Progenitor cell of endocrine pancreas (in vitro differentiated cells): ENCODE data around the gene THAP3. TPM values are rescaled to one million over a fixed set of nuclear protein-coding genes. Genes with fewer than 3 reads are reported as not detected.

Source experiments
- DNase-seq: peaks from one replicate; pipeline ENCODE4 v3.0.0; 2021; ENCODE audit warnings: low spot score; ENCODE audit not compliant: unreplicated experiment
- H3K27ac Mint-ChIP-seq: 2 replicates; pipeline ENCODE4 v1.8.0; 2021; ENCODE audit warnings: mild to moderate bottlenecking, moderate library complexity, mixed read lengths
- H3K27me3 Mint-ChIP-seq: 2 replicates; pipeline ENCODE4 v1.8.0; 2021; ENCODE audit warnings: mixed read lengths
- H3K36me3 Mint-ChIP-seq: 2 replicates; pipeline ENCODE4 v1.8.0; 2022; ENCODE audit warnings: mixed read lengths; ENCODE audit not compliant: insufficient read depth
- H3K4me1 Mint-ChIP-seq: 2 replicates; pipeline ENCODE4 v1.8.0; 2021; ENCODE audit warnings: low read depth, mixed read lengths
- H3K4me3 Mint-ChIP-seq: 2 replicates; pipeline ENCODE4 v1.8.0; 2021; ENCODE audit warnings: low read depth, mild to moderate bottlenecking, moderate library complexity, mixed read lengths
- H3K9me3 Mint-ChIP-seq: 2 replicates; pipeline ENCODE4 v1.8.0; 2021; ENCODE audit warnings: low read depth, mixed read lengths
- CTCF ChIP-seq: fragments of 200-600 bp; sonication (generic); IDR thresholded peaks from one replicate; pipeline ENCODE4 v1.5.0; 2021; ENCODE audit warnings: antibody characterized with exemption, mild to moderate bottlenecking; ENCODE audit not compliant: unreplicated experiment
- total RNA-seq: library from RNA; stranded (reverse); gene quantifications from 2 replicates; pipeline ENCODE4 v1.2.1, GENCODE V29; 2021

THAP3 gene
- total RNA-seq, 1 donor from 2014 or later, result 22.9 TPM

- no peak overlapping the region for H3K27ac Mint-ChIP-seq
- H3K36me3 Mint-ChIP-seq, result peaks cover 10% of the 10 kb centered on the region
- H3K27me3 Mint-ChIP-seq, result no peaks in the 10 kb centered on the region
- DNase-seq, result no peak
- no peak overlapping the region for H3K4me3 Mint-ChIP-seq
- no peaks in the 10 kb centered on the region for H3K4me1 Mint-ChIP-seq
- H3K9me3 Mint-ChIP-seq, result no peaks in the 10 kb centered on the region
- no peak for TF ChIP-seq CTCF
Observed at GRCh38 chr1:6592441-6592840, 32.2 kb upstream of the THAP3 start.

- Mint-ChIP-seq H3K27me3 (no peaks in the 10 kb centered on the region), H3K27ac (no peak overlapping the region), H3K9me3 (no peaks in the 10 kb centered on the region), H3K4me3 (no peak overlapping the region), H3K36me3 (peaks cover 10% of the 10 kb centered on the region), H3K4me1 (no peaks in the 10 kb centered on the region)
- no peak for DNase-seq
- TF ChIP-seq CTCF, result no peak
Observed at GRCh38 chr1:6592865-6593593, 31.6 kb upstream of the THAP3 start.

GRCh38 chr1:6593810-6594209, 30.9 kb upstream of the THAP3 start:
- no peaks in the 10 kb centered on the region for H3K27me3 Mint-ChIP-seq

GRCh38 chr1:6594977-6595740, 29.5 kb upstream of the THAP3 start:
- no peak for DNase-seq
- TF ChIP-seq CTCF, result no peak
- no peak overlapping the region for H3K4me3 Mint-ChIP-seq
- H3K9me3 Mint-ChIP-seq, result no peaks in the 10 kb centered on the region
- peaks cover 10% of the 10 kb centered on the region for H3K36me3 Mint-ChIP-seq
- H3K4me1 Mint-ChIP-seq, result peaks cover 2% of the 10 kb centered on the region
- no peaks in the 10 kb centered on the region for H3K27me3 Mint-ChIP-seq
- no peak overlapping the region for H3K27ac Mint-ChIP-seq

More at GRCh38 chr1:6593810-6594209, 30.9 kb upstream of the THAP3 start:
- Mint-ChIP-seq H3K9me3 (no peaks in the 10 kb centered on the region), H3K4me3 (no peak overlapping the region), H3K4me1 (no peaks in the 10 kb centered on the region), H3K27ac (no peak overlapping the region), H3K36me3 (peaks cover 10% of the 10 kb centered on the region)
- DNase-seq, result no peak
- TF ChIP-seq CTCF, result no peak

GRCh38 chr1:6596351-6596750, 28.3 kb upstream of the THAP3 start:
- no peak for DNase-seq
- no peaks in the 10 kb centered on the region for H3K9me3 Mint-ChIP-seq
- H3K36me3 Mint-ChIP-seq, result peaks cover 8% of the 10 kb centered on the region
- TF ChIP-seq CTCF, result no peak
- H3K4me1 Mint-ChIP-seq, result peaks cover 13% of the 10 kb centered on the region
- no peak overlapping the region for H3K27ac Mint-ChIP-seq
- H3K27me3 Mint-ChIP-seq, result no peaks in the 10 kb centered on the region
- H3K4me3 Mint-ChIP-seq, result no peak overlapping the region
